HG03439 (cell line): ENCODE data around the gene ATG4D.
"Not testable (repeated sequence)": the region's sequence is repeated elsewhere in the genome, so short reads cannot be mapped to it uniquely, and the experiment has no call there.

ENCODE experiments used
- ATAC-seq: cut with Tn5 transposase; IDR thresholded peaks from one replicate; pipeline ENCODE4 v1.9.1; 2021; ENCODE audit warnings: mild to moderate bottlenecking, moderate library complexity; ENCODE audit not compliant: unreplicated experiment

ATG4D gene

GRCh38 chr19:10518444-10519361, 25.0 kb upstream of the ATG4D start:
- ATAC-seq: no peak

GRCh38 chr19:10519421-10519820, 24.3 kb upstream of the ATG4D start:
- ATAC-seq: no peak

GRCh38 chr19:10520652-10521318, 22.9 kb upstream of the ATG4D start:
- ATAC-seq: no peak

- no peak for ATAC-seq
These were observed 22.1 kb upstream of the ATG4D start for GRCh38 chr19:10521461-10522171.

- ATAC-seq: no peak
These were observed 20.5 kb upstream of the ATG4D start for GRCh38 chr19:10523135-10523636.

GRCh38 chr19:10525636-10526035, 18.1 kb upstream of the ATG4D start:
- no peak for ATAC-seq

- ATAC-seq: not testable (repeated sequence)
These were observed 16.8 kb upstream of the ATG4D start for GRCh38 chr19:10526887-10527286.

GRCh38 chr19:10532457-10532856, 11.2 kb upstream of the ATG4D start:
- ATAC-seq: no peak

GRCh38 chr19:10533646-10534386, 9.9 kb upstream of the ATG4D start:
- no peak for ATAC-seq

- no peak for ATAC-seq
These were observed 8.1 kb upstream of the ATG4D start for GRCh38 chr19:10535613-10536012.

- ATAC-seq: no peak
These were observed 6.0 kb upstream of the ATG4D start for GRCh38 chr19:10537668-10538067.

GRCh38 chr19:10538204-10538983, 5.3 kb upstream of the ATG4D start:
- ATAC-seq: no peak

- not testable (repeated sequence) for ATAC-seq
These were observed 4.7 kb upstream of the ATG4D start for GRCh38 chr19:10539016-10539415.

GRCh38 chr19:10543059-10543419, 665 bp upstream of the ATG4D start:
- no peak for ATAC-seq

- ATAC-seq: peak; percentile 14
These were observed 593 bp downstream of the ATG4D start for GRCh38 chr19:10544242-10544752.

- ATAC-seq: no peak
These were observed 1.1 kb downstream of the ATG4D start for GRCh38 chr19:10544753-10545251.

- no peak for ATAC-seq
These were observed 3.1 kb downstream of the ATG4D start for GRCh38 chr19:10546817-10547216.

- ATAC-seq: no peak
These were observed 5.1 kb downstream of the ATG4D start for GRCh38 chr19:10548746-10549276.

GRCh38 chr19:10549733-10550132, 6.0 kb downstream of the ATG4D start:
- no peak for ATAC-seq
